Right lobe of liver (tissue), 6 donors: ENCODE results near the gene OR10J5. TPM values are rescaled to one million over a fixed set of nuclear protein-coding genes. Genes with fewer than 3 reads are reported as not detected.
A peak's percentile ranks its signal among the peaks of the same experiment; 100 is the strongest.

ENCODE experiments used
- ATAC-seq, 4 donors: fragments of 200-7000 bp; cut with Tn5 transposase; one replicate each; pipeline ENCODE4 v1.9.1; 2020; ENCODE audit warnings: mild to moderate bottlenecking in 4 of 4, moderate library complexity in 4 of 4
- DNase-seq, 3 donors: peaks; one replicate each; pipeline ENCODE4 v3.0.0-alpha.2; 2020
- H3K27ac ChIP-seq, 3 donors: fragments of 200-600 bp; one replicate each; pipeline ENCODE4 v1.8.0; 2022
- H3K27me3 ChIP-seq, 2 donors: fragments of 200-600 bp; one replicate each; pipeline ENCODE4 v1.8.0; 2022
- H3K36me3 ChIP-seq, 4 donors: fragments of 200-600 bp; sonication (generic) in 1 of 4; one replicate each; pipeline versions ENCODE4 v1.5.1 to v1.8.0; 2017 to 2022; ENCODE audit warnings: control low read depth in 1 of 4
- H3K4me1 ChIP-seq, 4 donors: fragments of 200-600 bp; sonication (generic) in 1 of 4; one replicate each; pipeline versions ENCODE4 v1.5.1 to v1.8.0; 2017 to 2022; ENCODE audit warnings: control low read depth in 1 of 4
- H3K4me3 ChIP-seq, 3 donors: fragments of 200-600 bp; one replicate each; pipeline ENCODE4 v1.8.0; 2022
- H3K9me3 ChIP-seq, 4 donors: fragments of 200-600 bp; sonication (generic) in 1 of 4; one replicate each; pipeline versions ENCODE4 v1.5.1 to v1.8.0; 2017 to 2022; ENCODE audit warnings: control low read depth in 1 of 4
- CTCF ChIP-seq, 4 donors: fragments of 200-600 bp in 3 of 4; fragments of 450-650 bp in 1 of 4; IDR thresholded peaks; one replicate each; pipeline versions ENCODE4 v1.5.1 to v1.8.0; 2016 to 2022; ENCODE audit warnings: antibody characterized with exemption in 4 of 4, mild to moderate bottlenecking in 2 of 4
- POLR2A ChIP-seq: fragments of 450-650 bp; IDR thresholded peaks from one replicate; pipeline ENCODE4 v1.6.1; 2017; ENCODE audit warnings: antibody characterized with exemption, mild to moderate bottlenecking
- WGBS: methylation state at CpG from one replicate; pipeline ENCODE4 v1.1.6; 2018; ENCODE audit warnings: low coverage, low lambda C conversion rate; ENCODE audit not compliant: insufficient coverage; ENCODE audit errors: missing lambda C conversion rate; 5-methylcytosine and 5-hydroxymethylcytosine counted together
- intact Hi-C, 2 donors: fragments of 100-400 bp; cut with DNase I; formaldehyde crosslinking; loops; one replicate each; pipeline versions ENCODE4 v1.11.2 to v1.14.1; 2022
- total RNA-seq, 6 experiments: library from RNA; depleted of rRNA in 2 of 6; stranded (reverse); fragments of >200 nt in 2 of 6; fragmentation: NEBNext Ultra II Directional in 3 of 6; extraction: Animal tissue kit (Norgen Biotek cat#: 25700) in 3 of 6; gene quantifications; one replicate each; pipeline versions ENCODE4 v1.1.0 to v1.2.4, GENCODE V29; 2016 to 2023
- donor health status: DM: no; HTN: yes; CAD: no.
- donor health status: DM: no; HTN: no; CAD: no.
- donor health status: DM: no; HTN: no; CAD: no.
- donor health status: DM: no; HTN: yes; CAD: no.
- donor health status: DM: no; HTN: yes; CAD: no.

OR10J5 gene
- total RNA-seq, 6 experiments from 2014 or later, result 0.31 to 0.66 TPM; not detected in 4

DNA sequence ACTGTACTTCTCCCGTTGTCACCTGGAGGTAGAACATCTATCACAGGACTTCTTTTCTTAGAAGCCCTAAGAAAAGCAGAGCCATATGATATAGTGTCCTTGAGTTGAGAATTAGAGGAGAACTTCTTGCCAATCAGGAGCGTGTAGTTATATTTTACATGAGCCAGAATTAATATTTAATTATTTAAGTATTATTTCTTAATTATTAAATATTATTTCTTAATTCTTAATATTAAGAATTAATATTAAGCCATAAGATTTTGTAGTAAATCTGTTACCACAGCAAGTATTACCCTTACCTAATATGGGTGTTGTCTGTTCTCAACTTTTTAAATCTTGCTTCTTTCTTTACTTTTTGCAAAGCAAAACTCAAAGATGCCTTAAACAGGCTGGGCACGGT lies 41.6 kb upstream of the OR10J5 start:
- no peaks in the 10 kb centered on the region for H3K9me3 ChIP-seq
- 84% methylated on average over 3 of the region's 3 CpGs for WGBS
- TF ChIP-seq POLR2A (no peak), CTCF (IDR thresholded peaks at IDR 0.05) (no peak)
- H3K27ac ChIP-seq, result no peak overlapping the region
- H3K27me3 ChIP-seq, result no peaks in the 10 kb centered on the region
- H3K4me3 ChIP-seq, result no peak overlapping the region
- ATAC-seq, result no peak
- peaks cover 0 to 24% (median 6%) of the 10 kb centered on the region in 4 donors for H3K4me1 ChIP-seq
- DNase-seq, result no peak
- intact Hi-C loops, result no loop called here
- H3K36me3 ChIP-seq, result no peaks in the 10 kb centered on the region

- TF ChIP-seq CTCF (IDR thresholded peaks at IDR 0.05) (no peak), POLR2A (no peak)
- peak; percentile 22 to 60 (median 47) for ATAC-seq
Observed at GRCh38 chr1:159562680-159563079, 26.9 kb upstream of the OR10J5 start.

GRCh38 chr1:159561497-159561896 lies 25.7 kb upstream of the OR10J5 start:
- peak in 3 of 4 donors; percentile 23 to 42 (median 34) for ATAC-seq
- no peaks in the 10 kb centered on the region for H3K9me3 ChIP-seq
- peak overlapping the region in 1 of 3 donors; percentile 5 for H3K4me3 ChIP-seq
- DNase-seq, result no peak
- no peak for TF ChIP-seq CTCF (IDR thresholded peaks at IDR 0.05)
- no peaks in the 10 kb centered on the region for H3K27me3 ChIP-seq
- intact Hi-C loops, result no loop called here
- H3K4me1 ChIP-seq, result peaks cover 0 to 33% (median 15%) of the 10 kb centered on the region in 4 donors
- peak overlapping the region; percentile 55 to 95 (median 71) for H3K27ac ChIP-seq
- no peaks in the 10 kb centered on the region for H3K36me3 ChIP-seq

More at GRCh38 chr1:159562680-159563079, 26.9 kb upstream of the OR10J5 start:
- no peaks in the 10 kb centered on the region for H3K9me3 ChIP-seq
- peak overlapping the region; percentile 9 to 95 (median 15) for H3K27ac ChIP-seq
- peaks cover 0 to 29% (median 14%) of the 10 kb centered on the region in 4 donors for H3K4me1 ChIP-seq
- H3K4me3 ChIP-seq, result no peak overlapping the region
- peak in 2 of 3 donors; percentile 58 to 61 for DNase-seq
- H3K36me3 ChIP-seq, result no peaks in the 10 kb centered on the region
- WGBS, result 9% methylated on average over 1 of the region's 1 CpG
- no peaks in the 10 kb centered on the region for H3K27me3 ChIP-seq
- intact Hi-C loops, result no loop called here

GRCh38 chr1:159560599-159560998 lies 24.8 kb upstream of the OR10J5 start:
- peaks cover 0 to 34% (median 17%) of the 10 kb centered on the region in 4 donors for H3K4me1 ChIP-seq
- peak overlapping the region; percentile 55 to 95 (median 71) for H3K27ac ChIP-seq
- no peak for TF ChIP-seq CTCF (IDR thresholded peaks at IDR 0.05)
- TF ChIP-seq POLR2A, result no peak
- ATAC-seq, result peak; percentile 48 to 61 (median 54)
- no peaks in the 10 kb centered on the region for H3K36me3 ChIP-seq
- peak in 1 of 3 donors; percentile 63 for DNase-seq
- no peaks in the 10 kb centered on the region for H3K9me3 ChIP-seq
- intact Hi-C loops, result no loop called here
- 21% methylated on average over 2 of the region's 2 CpGs for WGBS
- H3K4me3 ChIP-seq, result peak overlapping the region in 1 of 3 donors; percentile 5
- no peaks in the 10 kb centered on the region for H3K27me3 ChIP-seq
